ENCODE data around the gene HIF3A. TPM values are rescaled to one million over a fixed set of nuclear protein-coding genes. Genes with fewer than 3 reads are reported as not detected.
"Not testable (repeated sequence)": the region's sequence is repeated elsewhere in the genome, so short reads cannot be mapped to it uniquely, and the experiment has no call there.

The HIF3A gene
- total RNA-seq, 2 experiments from 2014 or later, result not detected

GRCh38 chr19:46271481-46272197, 25.2 kb upstream of the HIF3A start:
- Histone ChIP-seq H3K4me3 (ENCODE audit: low read length) (no peak overlapping the region), H3K27me3 (ENCODE audit: control insufficient read depth in 1 of 2, insufficient read depth in 2 of 2, low read length in 2 of 2) (peaks cover 13 to 25% of the 10 kb centered on the region in 2 experiments), H3K9me3 (ENCODE audit: control insufficient read depth in 1 of 2, insufficient read depth in 1 of 2, low read length in 2 of 2) (no peaks in the 10 kb centered on the region), H3K36me3 (ENCODE audit: insufficient read depth, low read length) (no peaks in the 10 kb centered on the region), H3K27ac (ENCODE audit: low read depth in 1 of 2, low read length in 2 of 2) (no peak overlapping the region), H3K4me1 (ENCODE audit: insufficient read depth, low read length) (no peaks in the 10 kb centered on the region)
- Mint-ChIP-seq H3K36me3 (ENCODE audit: low read depth) (no peaks in the 10 kb centered on the region), H3K27ac (no peak overlapping the region), H3K4me1 (ENCODE audit: low read depth) (no peaks in the 10 kb centered on the region), H3K4me3 (no peak overlapping the region), H3K27me3 (peaks cover 51% of the 10 kb centered on the region), H3K9me3 (no peaks in the 10 kb centered on the region)
- ATAC-seq (ENCODE audit: poor library complexity) (no peak), DNase-seq (no peak)
- CTCF ChIA-PET, result no interaction called here
- intact Hi-C loops (cut with DNase I, micrococcal nuclease), result no loop called here
- TF ChIP-seq, protein P1, sequence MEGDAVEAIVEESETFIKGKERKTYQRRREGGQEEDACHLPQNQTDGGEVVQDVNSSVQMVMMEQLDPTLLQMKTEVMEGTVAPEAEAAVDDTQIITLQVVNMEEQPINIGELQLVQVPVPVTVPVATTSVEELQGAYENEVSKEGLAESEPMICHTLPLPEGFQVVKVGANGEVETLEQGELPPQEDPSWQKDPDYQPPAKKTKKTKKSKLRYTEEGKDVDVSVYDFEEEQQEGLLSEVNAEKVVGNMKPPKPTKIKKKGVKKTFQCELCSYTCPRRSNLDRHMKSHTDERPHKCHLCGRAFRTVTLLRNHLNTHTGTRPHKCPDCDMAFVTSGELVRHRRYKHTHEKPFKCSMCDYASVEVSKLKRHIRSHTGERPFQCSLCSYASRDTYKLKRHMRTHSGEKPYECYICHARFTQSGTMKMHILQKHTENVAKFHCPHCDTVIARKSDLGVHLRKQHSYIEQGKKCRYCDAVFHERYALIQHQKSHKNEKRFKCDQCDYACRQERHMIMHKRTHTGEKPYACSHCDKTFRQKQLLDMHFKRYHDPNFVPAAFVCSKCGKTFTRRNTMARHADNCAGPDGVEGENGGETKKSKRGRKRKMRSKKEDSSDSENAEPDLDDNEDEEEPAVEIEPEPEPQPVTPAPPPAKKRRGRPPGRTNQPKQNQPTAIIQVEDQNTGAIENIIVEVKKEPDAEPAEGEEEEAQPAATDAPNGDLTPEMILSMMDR (IDR thresholded peaks at IDR 0.05), result no peak
- POLR2A ChIA-PET, result no interaction called here

DNA sequence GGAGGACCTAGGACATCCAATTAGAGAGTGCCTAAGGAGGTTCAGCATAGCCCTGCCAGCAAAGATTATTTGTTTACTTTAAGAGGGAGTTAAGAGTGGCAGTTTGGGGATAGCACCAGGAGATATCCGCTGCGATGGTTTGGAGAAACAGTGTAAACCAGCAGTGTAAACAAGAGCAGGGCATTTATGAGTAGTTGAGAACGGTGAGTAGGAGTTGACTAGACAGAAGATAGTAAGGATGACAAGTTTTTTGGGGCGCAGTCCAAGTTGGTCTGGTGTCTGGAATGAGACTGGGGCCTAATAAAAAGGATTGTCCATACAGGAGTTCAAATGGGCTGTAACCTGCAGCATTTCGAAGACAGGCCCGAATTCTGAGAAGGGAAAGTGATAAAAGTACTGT, 22.9 kb upstream of the HIF3A start:
- H3K27ac ChIP-seq (ENCODE audit: low read depth in 1 of 2, low read length in 2 of 2); POLR2A ChIA-PET; H3K27ac Mint-ChIP-seq; H3K36me3 ChIP-seq (ENCODE audit: insufficient read depth, low read length); H3K36me3 Mint-ChIP-seq (ENCODE audit: low read depth); H3K4me3 Mint-ChIP-seq; H3K9me3 Mint-ChIP-seq; H3K4me1 Mint-ChIP-seq (ENCODE audit: low read depth); H3K4me3 ChIP-seq (ENCODE audit: low read length); DNase-seq; ATAC-seq (ENCODE audit: poor library complexity); intact Hi-C loops (cut with DNase I, micrococcal nuclease); CTCF ChIA-PET; H3K4me1 ChIP-seq (ENCODE audit: insufficient read depth, low read length); H3K9me3 ChIP-seq (ENCODE audit: control insufficient read depth in 1 of 2, insufficient read depth in 1 of 2, low read length in 2 of 2): not testable (repeated sequence)
- H3K27me3 Mint-ChIP-seq, result peaks cover 50% of the 10 kb centered on the region
- peaks cover 13 to 22% of the 10 kb centered on the region in 2 experiments for H3K27me3 ChIP-seq (ENCODE audit: control insufficient read depth in 1 of 2, insufficient read depth in 2 of 2, low read length in 2 of 2)

- DNase-seq, result no peak
- Histone ChIP-seq H3K27ac (ENCODE audit: low read depth in 1 of 2, low read length in 2 of 2) (no peak overlapping the region), H3K4me1 (ENCODE audit: insufficient read depth, low read length) (no peaks in the 10 kb centered on the region), H3K4me3 (ENCODE audit: low read length) (no peak overlapping the region), H3K9me3 (ENCODE audit: control insufficient read depth in 1 of 2, insufficient read depth in 1 of 2, low read length in 2 of 2) (no peaks in the 10 kb centered on the region), H3K27me3 (ENCODE audit: control insufficient read depth in 1 of 2, insufficient read depth in 2 of 2, low read length in 2 of 2) (peaks cover 0 to 5% of the 10 kb centered on the region in 2 experiments), H3K36me3 (ENCODE audit: insufficient read depth, low read length) (no peaks in the 10 kb centered on the region)
- intact Hi-C loops (cut with DNase I, micrococcal nuclease), result no loop called here
- H3K4me1 Mint-ChIP-seq (ENCODE audit: low read depth), result no peaks in the 10 kb centered on the region
- no peaks in the 10 kb centered on the region for H3K36me3 Mint-ChIP-seq (ENCODE audit: low read depth)
- CTCF ChIA-PET, result interaction anchor here (2.3 kb wide), 1 partner anchor 209 kb away, joined by 9 read pairs; no protein-coding TSS in a partner anchor
- TF ChIP-seq, protein P1 (IDR thresholded peaks at IDR 0.05), result no peak
- H3K4me3 Mint-ChIP-seq, result no peak overlapping the region
- no peak for ATAC-seq (ENCODE audit: poor library complexity)
- H3K9me3 Mint-ChIP-seq, result no peaks in the 10 kb centered on the region
- peaks cover 32% of the 10 kb centered on the region for H3K27me3 Mint-ChIP-seq
- POLR2A ChIA-PET, result no interaction called here
- H3K27ac Mint-ChIP-seq, result no peak overlapping the region
Measured at GRCh38 chr19:46279177-46279576, 17.7 kb upstream of the HIF3A start.

- TF ChIP-seq, protein P1 (IDR thresholded peaks at IDR 0.05), result no peak
- Mint-ChIP-seq H3K27me3 (peaks cover 19% of the 10 kb centered on the region), H3K4me1 (ENCODE audit: low read depth) (no peaks in the 10 kb centered on the region), H3K36me3 (ENCODE audit: low read depth) (no peaks in the 10 kb centered on the region), H3K27ac (no peak overlapping the region), H3K4me3 (no peak overlapping the region), H3K9me3 (no peaks in the 10 kb centered on the region)
- Histone ChIP-seq H3K27ac (ENCODE audit: low read depth in 1 of 2, low read length in 2 of 2) (no peak overlapping the region), H3K4me3 (ENCODE audit: low read length) (no peak overlapping the region), H3K36me3 (ENCODE audit: insufficient read depth, low read length) (no peaks in the 10 kb centered on the region), H3K9me3 (ENCODE audit: control insufficient read depth in 1 of 2, insufficient read depth in 1 of 2, low read length in 2 of 2) (no peaks in the 10 kb centered on the region), H3K4me1 (ENCODE audit: insufficient read depth, low read length) (no peaks in the 10 kb centered on the region), H3K27me3 (ENCODE audit: control insufficient read depth in 1 of 2, insufficient read depth in 2 of 2, low read length in 2 of 2) (peaks cover 0 to 5% of the 10 kb centered on the region in 2 experiments)
- ChIA-PET CTCF (interaction anchor here (0.6 kb wide), 1 partner anchor 111 kb away, joined by 3 read pairs; no protein-coding TSS in a partner anchor), POLR2A (no interaction called here)
- ATAC-seq (ENCODE audit: poor library complexity) (no peak), DNase-seq (no peak)
- intact Hi-C loops (cut with DNase I, micrococcal nuclease), result loop anchor here in 1 of 2 experiments (10.0 kb wide), 1 partner anchor 111 kb away; no protein-coding TSS in a partner anchor
Measured at GRCh38 chr19:46283771-46284170, 13.1 kb upstream of the HIF3A start.

All from CD4-positive, alpha-beta T cell (primary cell).